Measurements from ENCODE around the gene CACFD1. TPM values are rescaled to one million over a fixed set of nuclear protein-coding genes. Genes with fewer than 3 reads are reported as not detected.

CACFD1 gene
- total and polyA plus RNA-seq, 2 experiments from 2014 or later: 5.8 to 18.2 TPM

GRCh38 chr9:133495327-133496293, 35.8 kb downstream of the CACFD1 start (continued):
- TF ChIP-seq, protein P1, sequence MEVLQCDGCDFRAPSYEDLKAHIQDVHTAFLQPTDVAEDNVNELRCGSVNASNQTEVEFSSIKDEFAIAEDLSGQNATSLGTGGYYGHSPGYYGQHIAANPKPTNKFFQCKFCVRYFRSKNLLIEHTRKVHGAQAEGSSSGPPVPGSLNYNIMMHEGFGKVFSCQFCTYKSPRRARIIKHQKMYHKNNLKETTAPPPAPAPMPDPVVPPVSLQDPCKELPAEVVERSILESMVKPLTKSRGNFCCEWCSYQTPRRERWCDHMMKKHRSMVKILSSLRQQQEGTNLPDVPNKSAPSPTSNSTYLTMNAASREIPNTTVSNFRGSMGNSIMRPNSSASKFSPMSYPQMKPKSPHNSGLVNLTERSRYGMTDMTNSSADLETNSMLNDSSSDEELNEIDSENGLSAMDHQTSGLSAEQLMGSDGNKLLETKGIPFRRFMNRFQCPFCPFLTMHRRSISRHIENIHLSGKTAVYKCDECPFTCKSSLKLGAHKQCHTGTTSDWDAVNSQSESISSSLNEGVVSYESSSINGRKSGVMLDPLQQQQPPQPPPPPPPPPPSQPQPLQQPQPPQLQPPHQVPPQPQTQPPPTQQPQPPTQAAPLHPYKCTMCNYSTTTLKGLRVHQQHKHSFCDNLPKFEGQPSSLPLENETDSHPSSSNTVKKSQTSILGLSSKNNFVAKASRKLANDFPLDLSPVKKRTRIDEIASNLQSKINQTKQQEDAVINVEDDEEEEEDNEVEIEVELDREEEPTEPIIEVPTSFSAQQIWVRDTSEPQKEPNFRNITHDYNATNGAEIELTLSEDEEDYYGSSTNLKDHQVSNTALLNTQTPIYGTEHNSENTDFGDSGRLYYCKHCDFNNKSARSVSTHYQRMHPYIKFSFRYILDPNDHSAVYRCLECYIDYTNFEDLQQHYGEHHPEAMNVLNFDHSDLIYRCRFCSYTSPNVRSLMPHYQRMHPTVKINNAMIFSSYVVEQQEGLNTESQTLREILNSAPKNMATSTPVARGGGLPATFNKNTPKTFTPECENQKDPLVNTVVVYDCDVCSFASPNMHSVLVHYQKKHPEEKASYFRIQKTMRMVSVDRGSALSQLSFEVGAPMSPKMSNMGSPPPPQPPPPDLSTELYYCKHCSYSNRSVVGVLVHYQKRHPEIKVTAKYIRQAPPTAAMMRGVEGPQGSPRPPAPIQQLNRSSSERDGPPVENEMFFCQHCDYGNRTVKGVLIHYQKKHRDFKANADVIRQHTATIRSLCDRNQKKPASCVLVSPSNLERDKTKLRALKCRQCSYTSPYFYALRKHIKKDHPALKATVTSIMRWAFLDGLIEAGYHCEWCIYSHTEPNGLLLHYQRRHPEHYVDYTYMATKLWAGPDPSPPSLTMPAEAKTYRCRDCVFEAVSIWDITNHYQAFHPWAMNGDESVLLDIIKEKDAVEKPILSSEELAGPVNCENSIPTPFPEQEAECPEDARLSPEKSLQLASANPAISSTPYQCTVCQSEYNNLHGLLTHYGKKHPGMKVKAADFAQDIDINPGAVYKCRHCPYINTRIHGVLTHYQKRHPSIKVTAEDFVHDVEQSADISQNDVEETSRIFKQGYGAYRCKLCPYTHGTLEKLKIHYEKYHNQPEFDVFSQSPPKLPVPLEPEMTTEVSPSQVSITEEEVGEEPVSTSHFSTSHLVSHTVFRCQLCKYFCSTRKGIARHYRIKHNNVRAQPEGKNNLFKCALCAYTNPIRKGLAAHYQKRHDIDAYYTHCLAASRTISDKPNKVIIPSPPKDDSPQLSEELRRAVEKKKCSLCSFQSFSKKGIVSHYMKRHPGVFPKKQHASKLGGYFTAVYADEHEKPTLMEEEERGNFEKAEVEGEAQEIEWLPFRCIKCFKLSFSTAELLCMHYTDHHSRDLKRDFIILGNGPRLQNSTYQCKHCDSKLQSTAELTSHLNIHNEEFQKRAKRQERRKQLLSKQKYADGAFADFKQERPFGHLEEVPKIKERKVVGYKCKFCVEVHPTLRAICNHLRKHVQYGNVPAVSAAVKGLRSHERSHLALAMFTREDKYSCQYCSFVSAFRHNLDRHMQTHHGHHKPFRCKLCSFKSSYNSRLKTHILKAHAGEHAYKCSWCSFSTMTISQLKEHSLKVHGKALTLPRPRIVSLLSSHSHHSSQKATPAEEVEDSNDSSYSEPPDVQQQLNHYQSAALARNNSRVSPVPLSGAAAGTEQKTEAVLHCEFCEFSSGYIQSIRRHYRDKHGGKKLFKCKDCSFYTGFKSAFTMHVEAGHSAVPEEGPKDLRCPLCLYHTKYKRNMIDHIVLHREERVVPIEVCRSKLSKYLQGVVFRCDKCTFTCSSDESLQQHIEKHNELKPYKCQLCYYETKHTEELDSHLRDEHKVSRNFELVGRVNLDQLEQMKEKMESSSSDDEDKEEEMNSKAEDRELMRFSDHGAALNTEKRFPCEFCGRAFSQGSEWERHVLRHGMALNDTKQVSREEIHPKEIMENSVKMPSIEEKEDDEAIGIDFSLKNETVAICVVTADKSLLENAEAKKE (CRISPR knock-in tag; IDR thresholded peaks at IDR 0.05): no peak
- TF ChIP-seq CREB1 (CRISPR knock-in tag; IDR thresholded peaks at IDR 0.05; ENCODE audit: low read depth): no peak
- TF ChIP-seq ZNF114 (CRISPR knock-in tag; IDR thresholded peaks at IDR 0.05): no peak

GRCh38 chr9:133496861-133497842, 37.4 kb downstream of the CACFD1 start:
- no peak overlapping the region for H3K27ac Mint-ChIP-seq

More at GRCh38 chr9:133496861-133497842, 37.4 kb downstream of the CACFD1 start:
- Histone ChIP-seq H3K4me1 (ENCODE audit: insufficient read depth) (no peaks in the 10 kb centered on the region), H3K4me2 (no peak overlapping the region), H3K9me2 (ENCODE audit: insufficient read depth) (no peaks in the 10 kb centered on the region), H2AFZ (no peak overlapping the region), H3F3A (replicated peaks; ENCODE audit: low read depth) (no peaks in the 10 kb centered on the region; the same call in 1 of the 2 replicates), H3K36me3 (ENCODE audit: insufficient read depth) (no peaks in the 10 kb centered on the region), H4K20me1 (replicated peaks; ENCODE audit: insufficient read depth) (no peaks in the 10 kb centered on the region), H3K4me3 (no peak overlapping the region), H3K27ac (ENCODE audit: low read depth) (no peak overlapping the region), H3K79me2 (replicated peaks; ENCODE audit: insufficient read depth) (no peaks in the 10 kb centered on the region), H3K27me3 (ENCODE audit: insufficient read depth) (no peaks in the 10 kb centered on the region)
- no peak for ATAC-seq
- Mint-ChIP-seq H3K9me3 (peaks cover 18% of the 10 kb centered on the region), H3K27me3 (ENCODE audit: insufficient read depth, low read depth, poor library complexity) (peaks cover 13% of the 10 kb centered on the region), H3K4me1 (no peaks in the 10 kb centered on the region), H3K4me3 (no peak overlapping the region), H3K36me3 (ENCODE audit: low read depth) (no peaks in the 10 kb centered on the region; the same call in 2 of the 3 replicates)
- DNase-seq (ENCODE audit: low spot score): no peak
- no peak for TF ChIP-seq EZH2phosphoT487 (IDR thresholded peaks at IDR 0.05; ENCODE audit: unreplicated experiment)
- no peak for TF ChIP-seq NANOG (IDR thresholded peaks at IDR 0.05; ENCODE audit: borderline replicate concordance)
- no peak for TF ChIP-seq CREB1 (CRISPR knock-in tag; IDR thresholded peaks at IDR 0.05; ENCODE audit: low read depth)
- no peak for TF ChIP-seq ETS1 (IDR thresholded peaks at IDR 0.05)
- TF ChIP-seq, protein P2, sequence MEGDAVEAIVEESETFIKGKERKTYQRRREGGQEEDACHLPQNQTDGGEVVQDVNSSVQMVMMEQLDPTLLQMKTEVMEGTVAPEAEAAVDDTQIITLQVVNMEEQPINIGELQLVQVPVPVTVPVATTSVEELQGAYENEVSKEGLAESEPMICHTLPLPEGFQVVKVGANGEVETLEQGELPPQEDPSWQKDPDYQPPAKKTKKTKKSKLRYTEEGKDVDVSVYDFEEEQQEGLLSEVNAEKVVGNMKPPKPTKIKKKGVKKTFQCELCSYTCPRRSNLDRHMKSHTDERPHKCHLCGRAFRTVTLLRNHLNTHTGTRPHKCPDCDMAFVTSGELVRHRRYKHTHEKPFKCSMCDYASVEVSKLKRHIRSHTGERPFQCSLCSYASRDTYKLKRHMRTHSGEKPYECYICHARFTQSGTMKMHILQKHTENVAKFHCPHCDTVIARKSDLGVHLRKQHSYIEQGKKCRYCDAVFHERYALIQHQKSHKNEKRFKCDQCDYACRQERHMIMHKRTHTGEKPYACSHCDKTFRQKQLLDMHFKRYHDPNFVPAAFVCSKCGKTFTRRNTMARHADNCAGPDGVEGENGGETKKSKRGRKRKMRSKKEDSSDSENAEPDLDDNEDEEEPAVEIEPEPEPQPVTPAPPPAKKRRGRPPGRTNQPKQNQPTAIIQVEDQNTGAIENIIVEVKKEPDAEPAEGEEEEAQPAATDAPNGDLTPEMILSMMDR (conservative IDR thresholded peaks at IDR 0.05; ENCODE audit: low read depth in 2 of 2): no peak
- TF ChIP-seq STAT1 (IDR thresholded peaks at IDR 0.05; ENCODE audit: unreplicated experiment): no peak

Measured in GM23338 (cell line).